Vagina (tissue), 2 donors: ENCODE measurements around the gene TRPM2.

ENCODE experiments used
- POLR2A ChIP-seq, 2 donors: fragments of 450-650 bp; IDR thresholded peaks; one replicate each; pipeline ENCODE4 v1.6.1; 2017; ENCODE audit warnings: antibody characterized with exemption in 2 of 2, mild to moderate bottlenecking in 2 of 2, moderate library complexity in 2 of 2
- TF ChIP-seq, protein P1 (sequence below), 3 experiments: fragments of 450-650 bp in 2 of 3; fragments of 200-600 bp in 1 of 3; sonication (generic) in 1 of 3; IDR thresholded peaks; one replicate each; pipeline ENCODE4 v1.5.1; 2017 to 2019; ENCODE audit warnings: antibody characterized with exemption in 3 of 3, mild to moderate bottlenecking in 2 of 3, moderate library complexity in 2 of 3

DNA sequence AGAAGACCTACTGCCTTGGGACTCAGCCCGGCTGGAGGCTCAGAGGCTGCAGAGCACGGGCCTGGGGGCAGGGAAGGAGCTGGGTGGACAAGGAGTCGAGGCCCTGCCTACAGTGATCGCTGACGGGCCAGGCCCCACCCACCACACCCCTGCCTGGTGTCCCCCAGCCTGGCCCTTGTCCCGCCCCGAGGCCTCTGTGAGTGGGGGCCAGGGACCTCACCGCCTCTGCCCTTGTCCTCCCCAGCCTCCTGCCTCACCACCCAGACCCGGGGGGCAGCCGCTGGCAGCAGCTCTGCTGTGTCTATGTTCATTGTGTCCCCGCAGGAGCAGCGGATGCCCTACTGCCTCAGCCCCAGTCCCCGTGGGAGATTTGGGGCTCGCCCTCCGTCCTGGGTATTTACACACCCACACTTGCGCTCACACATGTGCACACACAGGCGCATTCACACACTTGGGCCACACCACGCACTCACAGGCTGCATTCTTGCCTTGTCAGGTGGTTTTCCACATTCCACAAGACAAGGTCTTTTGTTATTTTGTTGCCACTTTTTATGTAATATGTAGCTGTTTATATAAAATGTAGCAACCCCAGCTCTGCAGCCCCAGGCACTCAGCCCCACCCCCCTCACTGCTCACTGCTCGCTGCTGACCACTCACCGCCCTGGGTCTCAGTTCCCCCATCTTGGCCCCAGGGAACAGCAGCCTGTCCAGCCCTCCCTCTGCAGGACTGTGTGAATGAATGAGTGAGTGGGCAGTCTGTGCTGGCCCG is 46.3 kb upstream of the TRPM2 start:
- TF ChIP-seq, protein P1, sequence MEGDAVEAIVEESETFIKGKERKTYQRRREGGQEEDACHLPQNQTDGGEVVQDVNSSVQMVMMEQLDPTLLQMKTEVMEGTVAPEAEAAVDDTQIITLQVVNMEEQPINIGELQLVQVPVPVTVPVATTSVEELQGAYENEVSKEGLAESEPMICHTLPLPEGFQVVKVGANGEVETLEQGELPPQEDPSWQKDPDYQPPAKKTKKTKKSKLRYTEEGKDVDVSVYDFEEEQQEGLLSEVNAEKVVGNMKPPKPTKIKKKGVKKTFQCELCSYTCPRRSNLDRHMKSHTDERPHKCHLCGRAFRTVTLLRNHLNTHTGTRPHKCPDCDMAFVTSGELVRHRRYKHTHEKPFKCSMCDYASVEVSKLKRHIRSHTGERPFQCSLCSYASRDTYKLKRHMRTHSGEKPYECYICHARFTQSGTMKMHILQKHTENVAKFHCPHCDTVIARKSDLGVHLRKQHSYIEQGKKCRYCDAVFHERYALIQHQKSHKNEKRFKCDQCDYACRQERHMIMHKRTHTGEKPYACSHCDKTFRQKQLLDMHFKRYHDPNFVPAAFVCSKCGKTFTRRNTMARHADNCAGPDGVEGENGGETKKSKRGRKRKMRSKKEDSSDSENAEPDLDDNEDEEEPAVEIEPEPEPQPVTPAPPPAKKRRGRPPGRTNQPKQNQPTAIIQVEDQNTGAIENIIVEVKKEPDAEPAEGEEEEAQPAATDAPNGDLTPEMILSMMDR (IDR thresholded peaks at IDR 0.05), result no peak
- TF ChIP-seq POLR2A (IDR thresholded peaks at IDR 0.05), result no peak
